ENCODE data around the gene SLC6A15. TPM values are rescaled to one million over a fixed set of nuclear protein-coding genes. Genes with fewer than 3 reads are reported as not detected.

The SLC6A15 gene
- total RNA-seq, 1 donor, result not detected

DNA sequence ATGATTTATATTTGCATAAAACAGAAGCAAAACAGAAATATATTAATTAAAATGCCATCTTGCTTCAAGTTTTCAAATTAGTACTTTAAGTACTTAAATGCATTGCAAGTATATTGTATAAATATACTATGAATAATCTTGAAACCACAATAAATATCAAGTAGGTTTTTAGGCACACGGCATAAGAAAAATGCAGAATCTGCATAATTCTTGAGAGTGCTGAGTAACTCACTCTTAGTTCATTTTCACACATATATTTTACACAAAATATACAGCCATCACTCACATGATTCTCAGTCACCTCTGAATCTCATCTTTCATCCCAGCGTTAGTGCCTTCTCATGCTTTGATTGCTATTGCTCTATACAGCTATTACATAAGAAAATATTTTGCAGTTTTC, 51.9 kb downstream of the SLC6A15 start:
- Histone ChIP-seq H3K27me3 (ENCODE audit: insufficient read depth, low read length) (no peaks in the 10 kb centered on the region), H3K4me2 (ENCODE audit: insufficient read depth, low read length) (no peak overlapping the region), H4K20me1 (ENCODE audit: insufficient read depth, low read length) (no peaks in the 10 kb centered on the region), H2AFZ (ENCODE audit: low read length) (no peak overlapping the region), H3K4me1 (ENCODE audit: insufficient read depth, low read length) (no peaks in the 10 kb centered on the region), H3K27ac (ENCODE audit: low read depth, low read length) (no peak overlapping the region), H3K9me3 (ENCODE audit: low read depth, low read length) (no peaks in the 10 kb centered on the region), H3K4me3 (ENCODE audit: insufficient read depth, low read length) (no peak overlapping the region), H3K79me2 (ENCODE audit: insufficient read depth, low read length) (no peaks in the 10 kb centered on the region), H3K36me3 (ENCODE audit: insufficient read depth, low read length) (no peaks in the 10 kb centered on the region)
- TF ChIP-seq, protein P1, sequence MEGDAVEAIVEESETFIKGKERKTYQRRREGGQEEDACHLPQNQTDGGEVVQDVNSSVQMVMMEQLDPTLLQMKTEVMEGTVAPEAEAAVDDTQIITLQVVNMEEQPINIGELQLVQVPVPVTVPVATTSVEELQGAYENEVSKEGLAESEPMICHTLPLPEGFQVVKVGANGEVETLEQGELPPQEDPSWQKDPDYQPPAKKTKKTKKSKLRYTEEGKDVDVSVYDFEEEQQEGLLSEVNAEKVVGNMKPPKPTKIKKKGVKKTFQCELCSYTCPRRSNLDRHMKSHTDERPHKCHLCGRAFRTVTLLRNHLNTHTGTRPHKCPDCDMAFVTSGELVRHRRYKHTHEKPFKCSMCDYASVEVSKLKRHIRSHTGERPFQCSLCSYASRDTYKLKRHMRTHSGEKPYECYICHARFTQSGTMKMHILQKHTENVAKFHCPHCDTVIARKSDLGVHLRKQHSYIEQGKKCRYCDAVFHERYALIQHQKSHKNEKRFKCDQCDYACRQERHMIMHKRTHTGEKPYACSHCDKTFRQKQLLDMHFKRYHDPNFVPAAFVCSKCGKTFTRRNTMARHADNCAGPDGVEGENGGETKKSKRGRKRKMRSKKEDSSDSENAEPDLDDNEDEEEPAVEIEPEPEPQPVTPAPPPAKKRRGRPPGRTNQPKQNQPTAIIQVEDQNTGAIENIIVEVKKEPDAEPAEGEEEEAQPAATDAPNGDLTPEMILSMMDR (IDR thresholded peaks at IDR 0.05; ENCODE audit: extremely low read depth, low read depth, low read length), result no peak
- DNase-seq (ENCODE audit: insufficient read length, low spot score, missing footprints), result no peak

DNA sequence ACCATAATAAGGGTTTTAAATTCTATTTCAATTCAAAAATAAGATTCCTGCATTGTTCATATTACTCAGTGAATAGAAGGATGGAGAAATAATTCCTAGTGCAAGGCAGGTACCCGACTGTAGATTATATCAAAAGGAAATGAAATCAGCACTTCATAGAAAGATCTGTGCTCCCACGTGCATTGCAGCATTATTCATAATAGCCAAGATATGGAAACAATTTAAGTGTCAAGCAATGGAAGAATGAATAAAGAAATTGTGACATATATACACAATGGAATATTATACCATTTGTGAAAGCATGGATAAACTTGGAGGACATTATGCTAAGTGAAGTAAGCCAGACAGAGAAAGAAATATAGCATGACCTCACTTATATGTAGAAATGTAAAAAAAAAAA, 53.8 kb downstream of the SLC6A15 start:
- H3K9me3 ChIP-seq (ENCODE audit: low read depth, low read length), result no peaks in the 10 kb centered on the region
- H3K4me3 ChIP-seq (ENCODE audit: insufficient read depth, low read length), result no peak overlapping the region
- no peak overlapping the region for H3K27ac ChIP-seq (ENCODE audit: low read depth, low read length)
- H3K4me1 ChIP-seq (ENCODE audit: insufficient read depth, low read length), result no peaks in the 10 kb centered on the region
- H3K27me3 ChIP-seq (ENCODE audit: insufficient read depth, low read length), result no peaks in the 10 kb centered on the region
- H3K4me2 ChIP-seq (ENCODE audit: insufficient read depth, low read length), result no peak overlapping the region
- no peaks in the 10 kb centered on the region for H3K36me3 ChIP-seq (ENCODE audit: insufficient read depth, low read length)
- H2AFZ ChIP-seq (ENCODE audit: low read length), result no peak overlapping the region
- H4K20me1 ChIP-seq (ENCODE audit: insufficient read depth, low read length), result no peaks in the 10 kb centered on the region
- TF ChIP-seq, protein P1 (IDR thresholded peaks at IDR 0.05; ENCODE audit: extremely low read depth, low read depth, low read length), result no peak
- DNase-seq (ENCODE audit: insufficient read length, low spot score, missing footprints), result no peak
- no peaks in the 10 kb centered on the region for H3K79me2 ChIP-seq (ENCODE audit: insufficient read depth, low read length)

DNA sequence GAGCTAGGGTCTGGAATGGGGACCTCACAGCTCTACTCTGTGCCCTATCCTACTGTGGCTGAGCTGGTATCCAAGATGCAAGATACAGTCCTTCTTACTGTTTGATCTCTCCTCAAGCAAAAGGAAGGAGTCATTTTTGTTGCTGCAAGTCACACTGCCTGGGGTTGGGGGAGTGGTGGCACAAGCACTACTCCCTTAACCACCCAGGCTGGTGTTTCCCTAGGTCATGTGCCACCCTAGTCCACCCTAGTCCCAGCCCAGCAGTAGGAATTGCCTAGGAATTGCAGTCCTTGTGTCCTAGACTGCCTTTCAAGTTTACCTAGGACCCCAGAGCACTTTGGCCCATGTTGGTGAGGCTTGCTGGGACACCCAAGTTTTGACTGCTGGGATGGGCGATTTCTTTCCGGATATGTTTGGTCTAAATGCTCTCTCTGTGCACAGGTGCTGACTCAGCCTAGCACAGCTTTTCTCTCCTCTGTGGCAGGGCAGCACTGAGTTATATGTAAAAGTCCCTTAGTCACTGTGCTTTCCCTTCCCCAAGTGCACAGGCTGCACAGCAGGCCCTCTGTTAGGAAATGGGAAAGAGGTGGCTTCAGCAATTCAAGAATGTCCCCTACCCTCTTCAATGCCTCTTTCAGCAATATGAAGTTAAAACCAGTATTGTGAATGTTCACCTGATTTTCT, 54.9 kb downstream of the SLC6A15 start:
- H3K79me2 ChIP-seq (ENCODE audit: insufficient read depth, low read length), result no peaks in the 10 kb centered on the region
- DNase-seq (ENCODE audit: insufficient read length, low spot score, missing footprints), result no peak
- no peaks in the 10 kb centered on the region for H3K36me3 ChIP-seq (ENCODE audit: insufficient read depth, low read length)

DNA sequence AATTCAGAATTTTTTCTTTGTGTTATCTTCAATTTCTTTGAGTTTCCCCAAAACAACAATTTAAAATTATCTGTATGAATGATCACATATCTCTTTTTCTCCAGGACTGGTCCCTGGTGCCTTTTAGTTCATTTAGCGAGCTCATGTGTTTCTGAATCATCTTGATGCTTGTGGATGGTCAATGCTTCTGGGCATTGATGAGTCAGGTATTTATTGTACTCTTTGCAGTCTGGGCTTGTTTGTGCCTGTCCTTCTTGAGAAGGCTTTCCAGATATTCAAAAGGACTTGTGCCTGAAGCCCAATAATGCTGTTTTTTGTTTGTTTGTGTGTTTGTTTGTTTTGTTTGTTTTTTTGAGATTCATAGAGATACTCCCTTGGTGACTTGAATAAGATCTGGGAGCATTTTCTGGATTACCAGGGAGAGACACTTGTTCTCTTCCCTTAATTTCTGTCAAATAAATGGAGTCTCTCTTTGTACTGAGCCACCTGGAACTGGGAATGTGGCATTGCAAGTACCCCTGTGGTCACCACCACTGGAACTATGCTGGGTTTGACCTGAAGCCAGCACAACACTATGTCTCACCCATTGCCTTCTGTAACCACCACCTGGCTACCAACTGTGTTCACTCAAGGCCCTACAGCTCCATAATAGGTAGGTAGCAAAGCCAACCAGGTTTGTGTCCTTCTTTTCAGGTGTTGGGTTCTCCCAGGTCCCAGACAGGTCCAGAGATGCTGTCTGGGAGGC, 56.3 kb downstream of the SLC6A15 start:
- no peak overlapping the region for H3K4me2 ChIP-seq (ENCODE audit: insufficient read depth, low read length)
- H3K4me3 ChIP-seq (ENCODE audit: insufficient read depth, low read length), result no peak overlapping the region
- no peak overlapping the region for H2AFZ ChIP-seq (ENCODE audit: low read length)
- H3K9me3 ChIP-seq (ENCODE audit: low read depth, low read length), result no peaks in the 10 kb centered on the region
- H3K36me3 ChIP-seq (ENCODE audit: insufficient read depth, low read length), result no peaks in the 10 kb centered on the region
- no peaks in the 10 kb centered on the region for H4K20me1 ChIP-seq (ENCODE audit: insufficient read depth, low read length)
- no peak for DNase-seq (ENCODE audit: insufficient read length, low spot score, missing footprints)
- TF ChIP-seq, protein P1 (IDR thresholded peaks at IDR 0.05; ENCODE audit: extremely low read depth, low read depth, low read length), result no peak
- H3K27me3 ChIP-seq (ENCODE audit: insufficient read depth, low read length), result no peaks in the 10 kb centered on the region
- no peaks in the 10 kb centered on the region for H3K79me2 ChIP-seq (ENCODE audit: insufficient read depth, low read length)
- no peak overlapping the region for H3K27ac ChIP-seq (ENCODE audit: low read depth, low read length)
- no peaks in the 10 kb centered on the region for H3K4me1 ChIP-seq (ENCODE audit: insufficient read depth, low read length)

More for the DNA sequence above, 54.9 kb downstream of the SLC6A15 start:
- Histone ChIP-seq H3K4me3 (ENCODE audit: insufficient read depth, low read length) (no peak overlapping the region), H3K4me2 (ENCODE audit: insufficient read depth, low read length) (no peak overlapping the region), H3K27ac (ENCODE audit: low read depth, low read length) (no peak overlapping the region), H4K20me1 (ENCODE audit: insufficient read depth, low read length) (no peaks in the 10 kb centered on the region), H3K9me3 (ENCODE audit: low read depth, low read length) (no peaks in the 10 kb centered on the region), H2AFZ (ENCODE audit: low read length) (no peak overlapping the region), H3K27me3 (ENCODE audit: insufficient read depth, low read length) (no peaks in the 10 kb centered on the region), H3K4me1 (ENCODE audit: insufficient read depth, low read length) (no peaks in the 10 kb centered on the region)
- TF ChIP-seq, protein P1 (IDR thresholded peaks at IDR 0.05; ENCODE audit: extremely low read depth, low read depth, low read length), result no peak

Data from osteoblast (primary cell).